HG02798 (cell line): ENCODE data around the gene CTDNEP1.

Experiments
- ATAC-seq: cut with Tn5 transposase; IDR thresholded peaks from one replicate; pipeline ENCODE4 v1.9.1; 2021; ENCODE audit warnings: mild to moderate bottlenecking; ENCODE audit not compliant: unreplicated experiment, poor library complexity

The CTDNEP1 gene

DNA sequence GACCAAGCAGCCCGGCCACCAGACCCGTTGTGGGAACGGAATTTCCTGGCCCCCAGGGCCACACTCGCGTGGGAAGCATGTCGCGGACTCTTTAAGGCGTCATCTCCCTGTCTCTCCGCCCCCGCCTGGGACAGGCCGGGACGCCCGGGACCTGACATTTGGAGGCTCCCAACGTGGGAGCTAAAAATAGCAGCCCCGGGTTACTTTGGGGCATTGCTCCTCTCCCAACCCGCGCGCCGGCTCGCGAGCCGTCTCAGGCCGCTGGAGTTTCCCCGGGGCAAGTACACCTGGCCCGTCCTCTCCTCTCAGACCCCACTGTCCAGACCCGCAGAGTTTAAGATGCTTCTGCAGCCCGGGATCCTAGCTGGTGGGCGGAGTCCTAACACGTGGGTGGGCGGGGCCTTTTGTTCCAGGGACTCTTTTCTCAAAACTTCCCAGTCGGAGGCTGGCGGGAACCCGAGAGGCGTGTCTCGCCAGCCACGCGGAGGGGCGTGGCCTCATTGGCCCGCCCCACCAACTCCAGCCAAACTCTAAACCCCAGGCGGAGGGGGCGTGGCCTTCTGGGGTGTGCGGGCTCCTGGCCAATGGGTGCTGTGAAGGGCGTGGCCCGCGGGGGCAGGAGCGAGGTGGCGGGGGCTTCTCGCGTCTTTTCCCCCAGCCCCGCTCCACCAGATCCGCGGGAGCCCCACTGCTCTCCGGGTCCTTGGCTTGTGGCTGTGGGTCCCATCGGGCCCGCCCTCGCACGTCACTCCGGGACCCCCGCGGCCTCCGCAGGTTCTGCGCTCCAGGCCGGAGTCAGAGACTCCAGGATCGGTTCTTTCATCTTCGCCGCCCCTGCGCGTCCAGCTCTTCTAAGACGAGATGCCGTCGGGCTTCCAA, 29.8 kb upstream of the CTDNEP1 start, which contains the start of gene SLC2A4:
Gene SLC2A4 (plus strand): TSS at position 645 of the 879 bp plus-strand sequence. CDS start 217 bp downstream, at position 862.
- ATAC-seq = peak; percentile 74

- peak; percentile 61 for ATAC-seq
These were observed 29.1 kb upstream of the CTDNEP1 start for GRCh38 chr17:7280519-7281073.

GRCh38 chr17:7279448-7279847, 27.9 kb upstream of the CTDNEP1 start:
- ATAC-seq = no peak

GRCh38 chr17:7266784-7267183, 15.2 kb upstream of the CTDNEP1 start:
- ATAC-seq = no peak

DNA sequence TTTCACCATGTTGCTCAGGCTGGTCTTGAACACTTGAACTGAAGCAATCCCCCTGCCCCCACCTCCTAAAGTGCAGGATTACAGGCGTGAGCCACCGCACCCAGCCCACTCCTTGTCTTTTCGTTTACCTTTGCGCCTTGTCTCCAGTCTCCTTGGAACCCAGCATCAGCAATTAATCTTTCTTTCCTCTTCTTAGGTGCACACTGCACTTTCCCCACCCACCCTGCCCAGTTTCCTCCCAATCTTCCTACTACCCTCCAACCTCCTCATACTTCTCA, 12.2 kb upstream of the CTDNEP1 start:
- ATAC-seq = no peak

GRCh38 chr17:7262935-7263800, 11.6 kb upstream of the CTDNEP1 start:
- no peak for ATAC-seq

- no peak for ATAC-seq
These were observed 10.8 kb upstream of the CTDNEP1 start, which contains the start of gene CLDN7 for GRCh38 chr17:7262192-7262934. Gene CLDN7 (minus strand): TSS chr17:7262478. CDS start chr17:7262043, 435 bp downstream.

DNA sequence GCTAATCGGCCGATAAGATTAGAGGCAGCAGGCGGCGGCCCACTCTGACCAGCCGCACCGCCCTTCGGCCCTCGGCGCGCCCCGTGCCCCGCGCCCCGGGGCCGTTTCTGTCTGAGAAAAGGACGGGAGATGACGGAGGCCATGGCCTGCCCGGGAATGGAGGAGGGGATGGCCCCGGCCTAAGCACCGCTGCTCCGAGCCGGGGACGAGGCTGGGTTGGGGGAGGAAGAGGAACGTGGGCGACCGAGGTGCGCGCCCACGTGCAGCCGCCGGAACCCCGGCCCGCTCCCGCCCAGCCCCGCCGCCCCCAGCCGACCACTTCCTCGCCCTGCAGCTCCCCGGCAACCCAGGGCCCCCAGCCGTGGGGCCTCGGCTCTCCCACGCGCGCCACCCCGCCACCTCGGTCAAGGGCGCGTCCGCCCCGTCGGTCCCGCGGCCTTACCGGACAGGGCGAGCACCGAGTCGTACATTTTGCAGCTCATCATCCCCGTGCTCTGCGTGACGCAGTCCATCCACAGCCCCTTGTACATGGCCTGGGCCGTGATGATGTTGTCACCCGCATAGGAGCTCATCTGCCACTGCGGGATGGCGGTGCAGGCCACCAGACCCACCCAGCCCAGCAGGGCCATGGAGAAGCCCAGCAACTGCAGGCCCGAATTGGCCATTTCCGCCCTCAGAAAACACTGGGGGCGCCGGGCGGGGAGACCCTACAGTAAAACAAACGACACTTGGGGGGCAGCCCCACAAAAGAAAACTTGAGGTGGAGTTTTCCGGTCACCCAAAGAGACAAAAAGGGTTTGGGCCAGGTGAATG, 10.1 kb upstream of the CTDNEP1 start:
- no peak for ATAC-seq

GRCh38 chr17:7260651-7261378, 9.3 kb upstream of the CTDNEP1 start:
- no peak for ATAC-seq

DNA sequence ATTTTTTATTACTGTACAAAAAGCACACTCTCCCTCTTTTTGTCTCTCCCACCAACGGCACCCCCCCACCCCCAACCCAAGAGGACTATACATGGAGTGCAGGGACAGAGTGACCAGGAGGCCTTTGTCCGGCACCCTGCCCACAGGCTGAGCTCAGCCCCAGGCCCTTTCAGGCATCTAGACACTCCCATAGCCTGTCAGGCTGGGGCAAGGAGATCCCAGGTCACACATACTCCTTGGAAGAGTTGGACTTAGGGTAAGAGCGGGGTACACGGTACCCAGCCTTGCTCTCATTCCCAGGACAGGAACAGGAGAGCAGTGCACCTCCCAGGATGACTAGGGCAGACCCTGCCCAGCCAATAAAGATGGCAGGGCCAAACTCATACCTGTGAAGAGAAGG, 8.6 kb upstream of the CTDNEP1 start:
- ATAC-seq = no peak

DNA sequence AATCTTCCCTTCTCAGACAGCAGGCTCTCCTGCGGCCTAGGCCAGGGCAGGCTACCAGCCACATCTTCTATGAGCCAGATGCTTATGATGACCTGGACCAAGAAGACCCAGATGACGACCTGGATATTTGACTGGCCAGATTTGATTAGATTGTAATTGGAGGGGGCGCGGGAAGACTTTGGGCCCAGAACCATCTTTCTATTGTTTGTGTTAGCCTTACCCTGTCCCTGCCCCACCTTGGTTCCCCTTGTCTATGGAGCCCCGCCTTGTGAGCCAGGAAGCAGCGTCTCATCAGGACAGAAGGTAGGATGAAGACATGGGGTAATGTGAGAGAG, 8.0 kb upstream of the CTDNEP1 start:
- ATAC-seq = no peak

- ATAC-seq = no peak
These were observed 7.4 kb upstream of the CTDNEP1 start for GRCh38 chr17:7258731-7259554.

- no peak for ATAC-seq
These were observed 5.4 kb upstream of the CTDNEP1 start for GRCh38 chr17:7256766-7257456.

DNA sequence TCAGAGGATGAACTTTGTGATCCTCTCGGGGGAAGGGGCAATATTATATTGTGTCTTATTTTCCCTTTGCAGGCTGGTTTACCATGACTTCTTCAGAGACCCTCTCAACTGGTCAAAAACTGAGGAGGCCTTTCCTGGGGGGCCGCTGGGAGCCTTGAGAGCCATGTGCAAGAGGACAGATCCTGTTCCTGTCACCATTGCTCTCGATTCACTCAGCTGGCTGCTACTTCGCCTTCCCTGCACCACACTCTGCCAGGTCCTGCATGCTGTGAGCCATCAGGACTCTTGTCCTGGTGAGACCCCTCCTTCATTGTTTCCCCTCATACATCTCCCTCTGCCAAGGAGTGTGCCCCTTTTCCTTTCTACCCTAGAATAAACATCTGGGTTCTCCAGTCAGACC, 3.0 kb upstream of the CTDNEP1 start:
- ATAC-seq = no peak

DNA sequence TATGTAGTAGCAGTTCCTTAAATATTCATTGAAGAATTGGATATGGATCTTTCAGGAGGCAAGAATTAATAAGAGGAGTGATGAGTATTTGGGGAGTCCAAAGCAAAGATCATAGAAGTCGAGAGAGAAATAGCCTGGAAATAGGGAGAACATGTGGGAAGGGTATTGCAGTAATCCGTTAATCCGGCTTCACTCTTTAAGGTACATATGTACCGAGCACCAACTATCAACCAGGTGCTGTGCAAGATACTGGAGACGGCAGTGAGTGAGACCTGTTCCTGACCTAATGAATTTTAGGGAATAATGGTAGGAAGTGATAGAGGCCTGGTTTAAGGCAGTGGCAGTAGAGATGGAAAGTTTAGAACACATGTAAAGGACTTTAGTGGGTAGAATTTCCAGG, 1.5 kb upstream of the CTDNEP1 start:
- ATAC-seq = no peak

- ATAC-seq = peak; percentile 51
These were observed 876 bp upstream of the CTDNEP1 start, which contains the start of gene ELP5 for GRCh38 chr17:7252176-7253043. Gene ELP5 (plus strand): TSS chr17:7252215. CDS start chr17:7252551, 336 bp downstream.
